ENCODE data around the gene ANO10.

Gene ANO10

DNA sequence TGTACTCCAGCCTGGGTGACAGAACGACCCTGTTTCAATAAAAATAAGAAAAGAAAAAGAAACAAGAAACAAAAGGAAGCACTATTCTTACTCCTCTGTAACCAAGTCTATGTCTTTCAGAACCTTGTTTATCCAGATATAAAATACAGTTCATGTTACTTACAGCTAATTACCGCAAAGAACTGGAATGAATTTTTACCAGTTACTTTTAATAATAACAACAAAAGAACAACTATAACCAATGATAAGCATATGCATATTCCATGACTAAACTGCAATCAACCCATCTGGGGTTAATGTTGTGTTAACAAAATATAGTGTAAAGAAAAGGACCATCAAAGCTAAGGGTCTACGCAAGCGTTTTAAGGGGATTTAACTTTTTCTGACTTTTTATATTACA, 212.3 kb downstream of the ANO10 start:
- DNase-seq, result no peak

DNA sequence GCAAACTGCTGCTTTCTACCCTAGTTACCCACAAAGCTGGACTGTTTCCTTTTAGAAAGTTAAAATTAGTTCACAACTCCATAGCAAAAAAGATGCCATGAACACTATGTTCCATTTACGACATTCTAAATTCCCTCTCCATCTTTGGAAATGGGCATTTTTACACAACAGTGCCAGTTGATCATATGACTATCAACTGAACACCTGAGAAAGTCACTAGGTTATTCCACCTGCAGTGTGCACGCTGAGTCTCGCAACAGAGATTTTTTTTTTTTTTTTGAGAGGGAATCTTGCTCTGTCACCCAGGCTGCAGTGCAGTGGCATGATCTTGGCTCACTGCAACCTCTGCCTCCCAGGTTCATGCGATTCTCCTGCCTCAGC, 215.2 kb downstream of the ANO10 start:
- no peak for DNase-seq

DNA sequence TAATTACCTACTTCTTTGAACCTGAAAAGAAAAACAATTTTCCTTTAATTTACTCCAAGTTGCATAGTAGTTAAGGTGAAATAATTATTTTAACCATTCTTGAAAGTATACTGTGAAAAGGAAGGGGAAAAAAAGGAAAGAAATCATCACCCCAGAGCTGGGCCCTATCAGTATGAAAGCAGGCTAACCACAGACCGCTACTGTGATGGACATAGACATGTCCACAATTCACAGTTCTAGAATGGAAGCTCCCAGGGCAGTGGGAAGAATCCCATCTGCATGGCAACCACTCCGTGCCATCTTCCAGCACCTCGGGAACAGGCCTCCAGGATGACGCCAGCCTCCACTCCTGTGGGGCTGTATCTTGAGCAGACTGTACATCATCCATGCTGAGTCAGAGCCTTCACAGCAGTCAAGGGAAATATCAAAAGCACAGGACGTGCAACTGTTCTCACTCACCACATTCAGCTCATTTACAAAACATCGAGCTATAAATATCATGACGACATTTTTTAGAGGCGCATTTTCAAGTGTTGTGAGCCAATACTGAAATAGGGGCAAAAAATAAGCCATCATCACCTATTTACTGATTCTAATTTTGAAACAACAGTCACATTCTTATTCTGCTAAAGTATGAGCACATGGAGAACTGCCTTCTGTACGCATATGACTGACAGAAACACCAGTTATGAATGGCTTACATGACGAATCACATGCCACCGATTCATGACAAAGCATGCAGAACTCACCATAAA, 215.7 kb downstream of the ANO10 start:
- no peak for DNase-seq

DNA sequence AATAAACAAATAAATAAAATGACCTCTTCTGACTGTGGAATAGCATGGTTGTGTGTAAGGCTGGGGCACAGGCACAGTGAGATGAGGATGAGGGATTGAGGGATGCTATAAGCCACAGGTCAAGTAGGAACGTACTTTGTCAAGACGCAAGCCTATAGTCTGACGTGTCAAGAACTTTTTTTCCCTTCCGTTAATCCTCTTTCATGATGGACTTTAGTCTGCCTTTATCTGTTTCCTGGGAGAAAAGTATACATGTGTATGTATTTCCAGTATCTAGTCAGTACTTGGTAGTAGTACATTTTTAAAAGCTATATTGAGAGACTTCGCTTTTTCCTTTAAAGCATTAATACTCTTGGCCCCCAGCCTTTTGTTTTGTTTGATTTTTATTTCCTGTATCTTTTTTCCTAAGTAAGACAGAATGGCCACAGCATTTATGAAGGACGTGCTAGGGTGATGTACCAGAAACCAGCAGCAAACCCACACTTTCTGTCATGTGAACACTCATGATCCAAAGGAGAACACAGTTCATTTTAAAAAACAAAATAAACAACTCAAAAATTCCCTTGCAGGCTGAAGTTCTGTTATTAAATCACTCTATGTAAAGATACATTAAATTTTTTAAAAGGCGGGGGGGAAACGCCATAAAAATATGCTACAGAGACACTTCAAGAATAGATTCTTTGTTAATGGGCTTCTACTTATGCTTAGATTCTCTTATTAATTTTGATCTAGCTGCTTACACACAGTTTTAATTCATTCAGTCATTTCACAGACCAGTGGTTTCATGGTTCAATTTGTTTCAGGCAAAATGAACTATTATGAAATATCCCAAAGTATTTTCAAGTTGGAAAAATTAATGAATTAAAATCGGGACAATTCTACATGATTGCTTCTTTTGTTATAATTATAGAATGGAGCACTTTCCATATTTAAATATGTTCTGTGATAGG, 220.8 kb downstream of the ANO10 start:
- DNase-seq, result no peak

DNA sequence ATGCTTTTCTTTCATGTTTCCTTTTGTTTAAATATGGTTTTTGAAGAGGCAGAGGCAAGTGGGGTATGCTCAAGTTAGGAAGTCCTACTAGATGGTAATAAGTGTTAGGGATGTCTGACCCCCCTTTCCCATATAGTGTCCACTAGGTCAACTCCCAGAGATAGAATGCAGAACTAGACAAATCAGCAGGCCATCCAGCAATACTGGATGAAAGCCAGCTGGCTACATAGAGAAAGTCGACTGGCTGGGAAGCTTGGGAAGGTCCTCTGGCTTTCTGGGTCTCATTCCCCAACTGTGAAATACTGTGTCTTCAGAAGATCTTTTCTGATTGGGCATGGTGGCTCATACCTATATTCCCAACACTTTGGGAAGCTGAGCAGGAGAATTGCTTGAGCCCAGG, 221.6 kb downstream of the ANO10 start:
- no peak for DNase-seq

DNA sequence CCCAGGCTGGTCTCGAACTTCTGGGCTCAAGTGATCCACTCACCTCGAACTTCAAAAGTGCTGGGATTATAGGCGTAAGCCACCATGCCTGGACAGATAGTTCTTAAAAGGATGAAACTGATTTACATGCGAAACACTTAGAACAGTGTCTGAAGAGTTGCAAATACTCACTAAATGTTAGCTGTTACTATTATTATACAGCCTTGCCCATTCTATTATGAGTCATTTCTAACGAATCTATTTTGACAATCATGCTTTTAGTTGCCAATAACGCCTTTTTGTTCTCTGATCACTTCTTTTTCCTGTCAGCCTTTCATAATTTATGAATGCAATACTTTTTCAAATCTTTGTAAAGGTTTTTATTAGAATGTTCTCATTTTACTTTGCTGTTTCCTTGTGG, 222.8 kb downstream of the ANO10 start:
- no peak for DNase-seq

DNA sequence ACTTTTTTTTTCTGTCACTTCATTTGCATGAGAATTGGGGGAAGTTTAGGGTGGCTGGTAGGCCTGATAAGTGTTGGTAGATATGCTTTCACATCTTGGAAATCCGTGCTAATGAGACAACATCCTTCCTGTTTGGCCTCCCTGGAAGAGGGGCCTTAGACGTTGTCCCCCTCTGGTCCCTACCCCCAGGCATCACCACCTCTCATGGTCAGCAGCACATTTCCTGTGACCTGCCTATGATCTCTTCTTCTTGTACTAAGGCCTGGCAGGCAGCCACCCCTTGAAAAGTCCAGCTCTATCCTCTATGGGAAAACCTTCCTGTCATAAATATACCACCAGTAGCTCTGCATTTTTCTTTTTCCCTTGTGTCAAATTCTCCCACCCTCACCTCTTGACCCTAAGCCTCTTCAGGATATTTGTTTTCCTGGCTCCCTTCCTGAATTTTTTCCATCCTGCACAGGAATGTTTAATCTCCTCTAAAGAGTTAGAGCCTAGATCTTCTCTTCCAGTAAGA, 227.7 kb downstream of the ANO10 start:
- DNase-seq, result no peak

DNA sequence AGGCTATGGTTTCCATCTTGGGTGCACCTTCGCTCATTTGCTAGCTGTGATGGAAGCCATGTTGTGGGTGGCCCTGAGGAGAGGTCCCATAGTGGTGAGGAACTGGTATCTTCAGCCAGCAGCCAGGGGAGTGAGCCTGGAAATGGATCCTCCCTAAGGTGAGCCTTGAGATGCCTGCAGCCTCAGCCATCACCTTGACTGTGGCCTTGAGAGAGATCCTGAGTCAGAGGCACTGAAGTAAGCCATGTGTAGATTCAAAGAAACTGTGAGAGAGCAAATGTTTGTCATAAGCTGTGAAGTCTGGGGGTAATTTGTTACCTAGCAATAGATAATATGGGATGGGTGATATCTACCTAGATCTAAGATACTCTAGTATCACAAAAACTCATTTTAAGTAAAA, 230.2 kb downstream of the ANO10 start:
- no peak for DNase-seq

DNA sequence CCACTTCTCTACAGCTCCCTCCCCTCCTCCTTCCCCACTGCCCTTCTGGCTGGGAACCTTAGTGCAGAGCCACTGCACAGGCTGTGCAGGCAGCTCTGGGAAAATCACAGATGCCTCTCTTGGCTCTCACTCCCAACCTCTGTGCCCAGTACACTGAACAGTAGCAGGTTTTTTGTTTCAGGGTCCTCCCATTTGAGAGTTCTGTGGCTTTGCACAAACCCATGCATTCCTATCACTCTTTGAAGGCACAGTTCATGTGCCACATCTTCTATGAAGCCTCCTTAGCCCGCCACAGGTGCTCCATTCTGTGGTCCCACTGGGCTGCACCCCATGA, 231.6 kb downstream of the ANO10 start:
- DNase-seq, result no peak

DNA sequence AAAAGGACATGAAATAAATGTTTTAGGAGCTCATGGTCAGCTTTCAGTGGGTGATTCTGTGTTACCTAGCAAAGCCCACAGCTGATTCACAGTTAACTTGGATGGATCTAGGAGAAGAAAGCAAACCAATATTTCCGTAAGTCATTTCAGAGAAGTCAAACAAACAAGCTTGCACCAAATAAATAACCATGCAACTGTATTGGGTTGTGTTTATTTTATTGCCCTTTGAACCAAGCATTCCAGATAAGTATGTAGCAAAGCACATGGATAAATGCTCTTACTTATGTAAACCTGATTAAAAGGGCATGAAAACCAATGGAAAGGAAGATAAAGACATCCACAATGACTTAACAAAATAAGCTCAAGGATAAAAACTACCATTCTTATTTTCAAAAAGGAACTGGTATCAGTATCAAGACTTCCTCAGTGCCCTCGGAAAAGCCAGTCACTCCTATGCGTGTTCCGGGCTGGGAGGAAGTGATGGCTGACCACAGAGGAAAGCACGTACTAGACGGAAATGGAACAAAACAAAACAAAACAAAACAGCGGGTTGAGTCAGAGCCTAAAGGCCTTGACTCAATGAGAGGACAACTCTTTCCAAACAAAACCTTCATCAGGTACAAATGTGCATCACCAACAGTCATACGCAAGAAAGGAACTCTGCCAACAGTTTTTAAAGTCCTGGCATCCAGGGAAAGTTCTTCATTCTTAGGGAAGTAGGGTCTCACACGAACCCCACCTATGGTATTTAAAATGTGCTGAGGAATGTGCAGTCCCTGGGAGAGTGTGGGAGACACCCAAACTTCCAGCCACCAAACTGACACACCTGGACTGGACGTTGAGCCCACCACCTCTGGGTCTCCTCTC, 232.2 kb downstream of the ANO10 start:
- peak; percentile 59 for DNase-seq

DNA sequence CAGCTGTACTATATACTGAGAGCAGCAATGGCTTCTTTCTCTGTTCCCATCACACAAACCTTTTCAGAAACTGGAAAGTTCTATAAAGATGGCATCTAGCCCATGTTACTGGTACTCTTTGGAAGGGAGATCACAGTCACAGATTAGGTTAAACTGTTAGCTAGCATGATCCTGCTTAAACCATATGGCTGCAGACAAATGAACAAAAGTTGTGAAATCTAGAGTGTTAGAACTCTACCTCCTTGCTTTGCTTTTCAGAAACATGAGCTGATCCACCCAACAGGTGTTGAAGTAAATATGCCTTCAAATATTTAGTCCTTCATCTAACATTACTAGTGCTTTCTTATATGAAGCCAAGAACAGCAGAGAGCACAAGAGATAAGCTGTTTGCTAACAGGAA, 232.9 kb downstream of the ANO10 start:
- no peak for DNase-seq

DNA sequence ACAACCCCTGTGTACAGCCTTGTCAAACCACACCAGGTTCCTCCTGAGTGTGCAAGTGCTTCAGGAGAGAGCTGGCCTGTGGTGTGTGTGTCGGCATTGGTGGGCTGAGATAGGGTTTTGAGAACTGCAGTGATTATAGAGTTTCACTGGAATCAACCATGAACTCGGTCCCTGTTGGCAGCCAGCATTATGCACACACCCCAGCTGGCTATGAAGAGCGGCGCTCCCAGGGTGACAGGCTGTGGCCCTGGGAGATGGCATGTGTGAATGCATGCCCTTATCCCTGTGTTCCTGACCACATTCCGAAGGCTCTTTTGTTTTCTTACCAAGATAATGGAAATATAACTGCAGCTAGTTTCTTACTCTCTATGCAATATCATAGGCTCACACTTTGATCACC, 233.6 kb downstream of the ANO10 start:
- no peak for DNase-seq

DNA sequence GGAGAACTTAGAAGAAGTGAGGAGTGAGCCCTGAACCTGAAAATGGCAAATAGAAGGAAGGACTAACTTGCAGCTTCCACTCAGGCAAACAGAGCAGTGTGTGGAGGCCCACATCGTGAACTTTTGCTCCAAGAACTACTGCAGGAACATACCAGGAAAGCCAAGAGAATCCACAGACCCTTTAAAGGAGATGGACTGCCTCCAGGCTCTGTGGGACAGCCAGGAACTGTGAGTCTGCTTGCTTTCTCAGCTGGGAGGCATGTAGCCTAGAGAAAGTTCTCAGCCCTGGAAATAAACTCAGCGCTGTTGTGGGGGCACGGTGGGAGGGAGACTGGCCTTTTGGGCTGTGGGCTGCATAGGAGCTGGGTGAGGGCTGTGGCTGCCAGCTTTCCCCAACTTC, 242.5 kb downstream of the ANO10 start:
- DNase-seq, result no peak

DNA sequence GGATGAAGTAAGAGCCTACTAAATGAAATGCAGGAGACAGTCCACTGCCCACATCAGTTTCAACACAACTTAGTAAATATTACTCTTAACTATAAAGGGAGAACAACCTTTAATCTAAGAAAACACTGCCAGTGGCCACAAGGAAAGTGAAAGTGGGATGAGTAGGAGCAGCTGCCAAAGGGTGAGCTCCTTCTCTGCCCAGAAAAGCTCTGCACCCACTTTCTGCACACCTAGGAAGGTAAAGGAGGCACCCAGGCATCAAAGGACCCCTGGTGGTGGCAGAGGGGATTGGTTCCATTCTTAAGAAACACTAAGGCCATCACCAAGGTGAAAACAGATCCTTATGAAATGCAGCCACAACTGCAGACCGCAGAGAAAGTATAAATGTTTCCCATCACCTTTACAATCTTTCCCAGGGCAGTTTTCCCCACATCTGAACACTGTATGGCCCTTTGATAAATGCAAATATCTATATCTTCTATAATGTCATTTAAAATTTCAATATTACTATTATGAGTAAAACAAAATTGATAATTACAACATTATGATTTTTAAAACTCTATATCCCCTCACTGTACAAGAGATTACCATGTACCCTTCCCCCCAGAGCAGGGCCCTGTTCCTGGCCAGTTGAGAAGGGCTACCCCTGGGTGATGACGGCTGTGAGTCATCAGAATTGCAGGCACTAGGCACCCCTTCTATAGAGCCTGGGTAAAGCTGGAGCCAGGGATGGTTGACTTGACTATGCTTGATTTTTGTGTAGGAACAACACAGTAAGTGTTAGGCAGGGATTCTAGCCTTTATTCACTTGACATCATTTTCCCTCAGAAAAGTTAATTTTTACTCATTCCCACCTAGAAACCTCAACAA, 243.5 kb downstream of the ANO10 start:
- DNase-seq, result peak; percentile 53

DNA sequence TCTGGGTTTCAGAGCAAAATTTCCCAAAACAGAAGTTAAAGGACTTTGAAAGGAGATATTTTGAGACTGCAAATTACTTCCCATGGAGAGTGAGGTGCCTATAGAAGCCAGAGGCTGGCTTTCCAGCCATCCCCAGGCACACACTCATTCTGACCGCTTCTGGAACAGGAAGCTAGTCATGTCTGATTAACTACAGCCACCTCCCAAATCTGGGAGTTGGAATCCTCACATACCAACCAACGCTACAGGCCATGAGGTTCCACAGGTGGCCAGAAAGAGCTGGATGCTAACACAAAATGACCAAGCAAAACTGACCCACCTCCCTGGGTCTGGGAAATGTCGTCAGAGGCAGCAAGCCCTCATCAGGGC, 248.3 kb downstream of the ANO10 start:
- DNase-seq, result no peak

DNA sequence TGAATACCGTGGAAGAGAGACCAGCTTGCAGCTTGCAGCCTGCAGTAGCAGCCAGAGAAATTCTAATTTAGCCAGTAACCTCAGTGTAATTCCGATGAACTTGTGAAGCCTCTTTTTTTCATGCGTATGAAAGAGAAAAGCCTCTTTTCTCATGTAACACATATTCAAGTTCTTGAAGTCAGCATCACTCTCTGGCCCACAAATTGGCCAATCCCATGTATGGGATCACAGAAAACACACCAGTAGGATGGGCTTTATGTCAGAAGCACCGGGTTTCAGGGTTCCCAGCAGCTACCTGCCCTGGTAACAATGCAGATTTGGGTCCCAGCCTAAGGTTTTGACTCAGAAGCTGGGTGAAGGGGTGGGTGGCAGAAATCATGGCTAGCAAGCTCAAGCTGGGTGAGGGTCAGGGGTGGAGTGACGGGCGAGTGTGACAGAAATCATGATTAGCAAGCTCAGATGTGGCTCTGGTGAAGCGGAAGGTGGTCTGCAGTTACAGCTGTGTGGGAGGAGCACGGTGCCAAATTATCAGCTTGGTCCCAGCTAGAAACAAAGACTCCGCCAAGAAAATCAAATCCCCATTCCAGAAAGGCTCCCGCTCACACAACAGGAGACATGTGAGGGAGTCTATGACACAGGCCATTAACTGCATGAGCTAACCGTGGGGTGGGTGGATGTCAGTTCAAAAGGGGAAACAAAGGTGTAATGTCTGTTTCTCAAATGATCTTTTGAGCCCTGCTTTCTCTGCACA, 248.8 kb downstream of the ANO10 start:
- DNase-seq, result no peak

DNA sequence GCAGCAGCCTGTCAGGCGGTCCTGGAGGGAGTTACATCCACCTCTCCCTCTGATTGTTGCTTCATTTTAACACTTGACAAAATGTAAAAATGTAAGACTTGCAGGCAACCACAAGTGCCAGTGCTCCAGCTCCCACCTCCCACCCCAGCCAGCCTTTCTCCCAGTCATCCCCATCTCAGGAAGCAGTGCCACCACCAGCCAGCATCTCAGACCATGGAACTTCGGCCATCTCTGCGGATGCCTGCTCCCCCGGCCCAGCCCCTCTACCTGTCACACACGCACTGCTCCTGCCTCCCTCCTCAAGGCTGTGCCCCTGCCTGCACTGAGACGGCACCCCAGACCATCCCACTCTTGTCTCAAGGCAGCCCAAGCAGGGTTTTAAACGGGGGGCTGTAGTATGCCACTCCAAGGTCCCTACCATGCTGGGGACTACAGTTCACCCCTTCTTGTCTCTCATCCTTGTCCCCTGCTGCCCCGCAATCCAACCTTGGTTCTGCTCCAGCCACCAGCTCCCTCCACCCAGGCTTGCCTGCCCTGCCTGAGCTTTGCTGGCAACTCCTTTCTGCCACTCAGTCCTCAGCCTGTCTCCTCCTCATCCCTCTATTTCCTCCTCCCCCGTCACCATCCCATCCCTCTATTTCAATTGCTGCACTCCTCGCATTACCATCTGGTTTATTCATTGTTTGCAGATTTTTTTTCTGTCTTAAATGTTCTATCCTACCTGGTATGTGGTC, 249.6 kb downstream of the ANO10 start:
- DNase-seq, result no peak

DNA sequence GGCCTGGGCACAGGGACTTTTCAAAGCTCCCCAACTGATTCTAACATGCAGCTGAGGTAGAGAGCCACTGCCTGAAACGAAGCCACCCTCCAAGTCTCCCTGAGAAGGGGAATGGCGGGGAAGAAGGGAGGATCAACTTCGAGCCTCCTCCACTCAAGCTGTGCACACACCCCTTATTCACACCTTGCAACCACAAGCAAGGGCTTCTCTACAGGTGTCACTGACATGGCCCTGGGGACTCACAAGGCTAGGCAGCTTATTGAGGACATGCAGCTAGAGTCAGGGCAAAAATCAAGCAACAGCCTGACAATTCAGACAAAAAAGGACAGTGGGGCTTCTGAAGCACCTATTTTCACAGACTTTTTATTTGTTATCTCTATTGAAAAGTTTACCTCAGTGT, 250.3 kb downstream of the ANO10 start:
- no peak for DNase-seq

DNA sequence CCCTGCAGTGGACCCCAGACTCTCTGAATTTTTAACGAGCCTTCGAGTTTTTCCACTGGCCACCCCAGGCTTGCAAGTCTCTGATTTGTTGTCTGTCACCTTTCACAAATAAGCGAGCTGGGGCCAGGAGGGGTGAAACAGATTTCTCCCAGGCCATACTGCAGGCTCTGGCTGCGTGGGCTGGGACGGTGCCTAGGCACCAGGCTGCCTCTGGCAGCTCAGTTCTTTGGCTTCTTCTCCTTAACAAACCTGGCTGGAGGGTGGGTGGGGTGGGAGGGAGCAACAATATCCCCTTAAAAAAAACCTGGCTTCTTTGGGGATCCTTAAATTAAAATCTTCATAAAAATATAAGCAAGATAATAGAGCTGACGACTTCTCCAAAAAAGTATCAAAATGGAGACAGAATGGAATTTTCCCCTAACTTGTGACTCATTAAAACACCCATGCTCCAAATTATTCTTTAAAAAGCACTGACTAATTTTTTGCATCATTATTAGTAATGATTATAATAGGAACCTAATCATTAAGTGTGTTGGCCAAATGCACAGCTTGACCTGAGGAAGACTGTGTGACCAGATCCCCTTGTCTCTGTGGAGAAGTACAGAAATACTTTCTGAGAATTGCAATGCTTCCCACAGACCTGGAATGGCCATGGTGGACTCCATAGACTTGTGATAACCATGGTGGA, 251.4 kb downstream of the ANO10 start:
- DNase-seq, result no peak

All from activated CD4-positive, alpha-beta T cell treated with anti-CD3 and anti-CD28 coated beads for 1 hour (primary cell).